H1 (cell line): ENCODE measurements around the gene RABGGTA. TPM values are rescaled to one million over a fixed set of nuclear protein-coding genes. Genes with fewer than 3 reads are reported as not detected.

Experiments used
- CTCF ChIA-PET: fragments of 300-600 bp; sonication (Branson Sonifier 250); formaldehyde crosslinking; loops from one replicate; lab custom pipeline; 2021; ENCODE audit not compliant: partially characterized antibody; lab: Charles Lee
- POLR2A ChIA-PET: fragments of 300-600 bp; sonication (Branson Sonifier 250); formaldehyde crosslinking; loops from one replicate; lab custom pipeline; 2021; ENCODE audit warnings: inconsistent platforms; ENCODE audit not compliant: partially characterized antibody; lab: Charles Lee
- DNase-seq, 2 experiments: peaks; one replicate each; pipeline versions ENCODE4 v3.0.0 to v3.0.0-alpha.2; 2010 to 2022; ENCODE audit warnings: low spot score in 2 of 2, low read depth in 1 of 2, mixed read lengths in 1 of 2
- FAIRE-seq: peaks from 2 replicates; lab custom pipeline; 2011; peaks lifted over from hg19 to GRCh38; lab: Jason Lieb, UNC
- H2AFZ ChIP-seq: 2 replicates; pipeline ENCODE4 v1.8.1; 2012; ENCODE audit warnings: low read length, inconsistent platforms
- H2AK5ac ChIP-seq: 2 replicates; pipeline ENCODE4 v1.6.1; 2013; ENCODE audit warnings: low read depth, low read length
- H2BK120ac ChIP-seq: replicated peaks from 2 replicates; pipeline ENCODE3; 2013; ENCODE audit warnings: low read depth, low read length, inconsistent platforms
- H2BK12ac ChIP-seq: 2 replicates; pipeline ENCODE4 v1.6.1; 2013; ENCODE audit warnings: low read depth, low read length
- H2BK15ac ChIP-seq: 2 replicates; pipeline ENCODE4 v1.6.1; 2013; ENCODE audit warnings: low read length
- H2BK20ac ChIP-seq: 2 replicates; pipeline ENCODE4 v1.6.1; 2013; ENCODE audit warnings: low read length
- H2BK5ac ChIP-seq: 2 replicates; pipeline ENCODE4 v1.6.1; 2013; ENCODE audit warnings: low read depth, low read length
- H3K14ac ChIP-seq: 2 replicates; pipeline ENCODE4 v1.6.1; 2013; ENCODE audit warnings: inconsistent platforms; ENCODE audit not compliant: insufficient read length
- H3K18ac ChIP-seq: 2 replicates; pipeline ENCODE4 v1.6.1; 2013; ENCODE audit warnings: low read length; ENCODE audit errors: extremely low read depth
- H3K23ac ChIP-seq: 2 replicates; pipeline ENCODE4 v1.6.1; 2013; ENCODE audit warnings: inconsistent platforms; ENCODE audit not compliant: insufficient read length
- H3K23me2 ChIP-seq: 2 replicates; pipeline ENCODE4 v1.6.1; 2013; ENCODE audit warnings: low read depth, low read length
- H3K27ac ChIP-seq: 2 replicates; pipeline ENCODE4 v1.6.1; 2011; ENCODE audit warnings: low read depth, low read length, inconsistent platforms
- H3K27me3 ChIP-seq, 4 experiments: replicated peaks in 1 of 4; 1 replicate in 1 of 4; 2 replicates in 3 of 4; pipeline versions ENCODE4 v1.6.1 to v1.8.1; 2011 to 2013; ENCODE audit warnings: low read length in 3 of 4, mild to moderate bottlenecking in 3 of 4, inconsistent platforms in 2 of 4, mixed read lengths in 2 of 4, moderate library complexity in 1 of 4; ENCODE audit not compliant: control insufficient read depth in 3 of 4, insufficient read depth in 3 of 4; ENCODE audit errors: extremely low read depth in 1 of 4
- H3K36me3 ChIP-seq, 4 experiments: 2 replicates each; pipeline versions ENCODE4 v1.6.1 to v1.8.1; 2011 to 2013; ENCODE audit warnings: mild to moderate bottlenecking in 4 of 4, low read length in 3 of 4, moderate library complexity in 2 of 4, control low read depth in 1 of 4, inconsistent platforms in 1 of 4; ENCODE audit not compliant: insufficient read depth in 4 of 4, control insufficient read depth in 2 of 4
- H3K4ac ChIP-seq: replicated peaks from 2 replicates; pipeline ENCODE3; 2013; ENCODE audit warnings: low read length, low read depth, mixed read lengths, inconsistent platforms; ENCODE audit not compliant: insufficient read length
- H3K4me1 ChIP-seq, 4 experiments: replicated peaks in 1 of 4; 1 replicate in 1 of 4; 2 replicates in 3 of 4; pipeline versions ENCODE4 v1.6.1 to v1.8.1; 2011 to 2013; ENCODE audit warnings: low read length in 3 of 4, inconsistent platforms in 2 of 4, mixed read lengths in 1 of 4; ENCODE audit not compliant: insufficient read depth in 4 of 4, control insufficient read depth in 3 of 4
- H3K4me2 ChIP-seq, 2 experiments: 2 replicates each; pipeline versions ENCODE4 v1.6.1 to v1.8.1; 2011 to 2013; ENCODE audit warnings: low read depth in 2 of 2, low read length in 2 of 2, control low read depth in 1 of 2, inconsistent platforms in 1 of 2, mild to moderate bottlenecking in 1 of 2; ENCODE audit not compliant: insufficient read depth in 1 of 2
- H3K4me3 ChIP-seq, 4 experiments: fragments of 200-600, 300-600 bp in 1 of 4; sonication (generic), shearing (Covaris generic), sonication (Bioruptor Twin) in 1 of 4; 2 replicates each; pipeline versions ENCODE4 v1.5.1 to v1.8.1; 2011 to 2016; ENCODE audit warnings: low read length in 4 of 4, low read depth in 3 of 4, control low read depth in 2 of 4, inconsistent platforms in 2 of 4, mild to moderate bottlenecking in 2 of 4, mixed read lengths in 1 of 4, moderate library complexity in 1 of 4; ENCODE audit not compliant: insufficient read depth in 2 of 4; ENCODE audit errors: extremely low read depth in 1 of 4
- H3K56ac ChIP-seq: replicated peaks from 2 replicates; pipeline ENCODE3; 2013; ENCODE audit warnings: low read depth, mild to moderate bottlenecking, mixed read lengths, low read length, inconsistent platforms; ENCODE audit not compliant: insufficient read length
- H3K79me1 ChIP-seq: 2 replicates; pipeline ENCODE4 v1.6.1; 2013; ENCODE audit warnings: low read depth, low read length, control low read depth
- H3K79me2 ChIP-seq, 2 experiments: 2 replicates each; pipeline versions ENCODE4 v1.6.1 to v1.8.1; 2012 to 2013; ENCODE audit warnings: low read length in 2 of 2, mild to moderate bottlenecking in 2 of 2, inconsistent platforms in 1 of 2; ENCODE audit not compliant: insufficient read depth in 2 of 2, control insufficient read depth in 1 of 2
- H3K9ac ChIP-seq, 4 experiments: replicated peaks in 1 of 4; 1 replicate in 1 of 4; 2 replicates in 3 of 4; pipeline versions ENCODE4 v1.6.1 to v1.8.1; 2011 to 2013; ENCODE audit warnings: low read depth in 3 of 4, low read length in 3 of 4, control low read depth in 2 of 4, mild to moderate bottlenecking in 2 of 4, moderate library complexity in 2 of 4, inconsistent platforms in 1 of 4; ENCODE audit errors: extremely low read depth in 1 of 4
- H3K9me3 ChIP-seq, 2 experiments: 2 replicates each; pipeline versions ENCODE4 v1.6.1 to v1.8.1; 2012 to 2013; ENCODE audit warnings: mild to moderate bottlenecking in 2 of 2, moderate library complexity in 2 of 2, control low read depth in 1 of 2, inconsistent platforms in 1 of 2, low read depth in 1 of 2, low read length in 1 of 2, mixed read lengths in 1 of 2; ENCODE audit not compliant: insufficient read depth in 2 of 2
- H4K20me1 ChIP-seq, 2 experiments: replicated peaks in 1 of 2; 2 replicates each; pipeline versions ENCODE3 to v1.8.1; 2011 to 2013; ENCODE audit warnings: inconsistent platforms in 2 of 2, low read length in 2 of 2, mild to moderate bottlenecking in 1 of 2; ENCODE audit not compliant: insufficient read depth in 2 of 2, control insufficient read depth in 1 of 2
- H4K5ac ChIP-seq: 2 replicates; pipeline ENCODE4 v1.6.1; 2013; ENCODE audit warnings: low read length, low read depth, mixed read lengths, inconsistent platforms; ENCODE audit not compliant: insufficient read length
- H4K8ac ChIP-seq: 2 replicates; pipeline ENCODE4 v1.8.0; 2013; ENCODE audit warnings: mild to moderate bottlenecking, moderate library complexity, low read length, inconsistent platforms; ENCODE audit not compliant: insufficient read depth; ENCODE audit errors: extremely low read depth
- H4K91ac ChIP-seq: replicated peaks from 2 replicates; pipeline ENCODE3; 2013; ENCODE audit warnings: low read length, mixed read lengths, inconsistent platforms; ENCODE audit not compliant: insufficient read length
- CTBP2 ChIP-seq: IDR thresholded peaks from 2 replicates; pipeline ENCODE4 v1.7.0; 2011; ENCODE audit warnings: borderline replicate concordance, mild to moderate bottlenecking, moderate library complexity, mixed read lengths, low read length; ENCODE audit not compliant: insufficient read depth, insufficient read length
- RAD21 ChIP-seq, 2 experiments: IDR thresholded peaks in 1 of 2; conservative IDR thresholded peaks in 1 of 2; 2 replicates each; pipeline ENCODE4 v1.6.1; 2011; ENCODE audit warnings: low read depth in 2 of 2, low read length in 2 of 2, improper control_type of control experiment in 1 of 2, inconsistent platforms in 1 of 2, mild to moderate bottlenecking in 1 of 2, moderate library complexity in 1 of 2
- TAF7 ChIP-seq: optimal IDR thresholded peaks from 2 replicates; pipeline ENCODE3; 2011; ENCODE audit warnings: low read depth, mild to moderate bottlenecking, inconsistent platforms, low read length, moderate library complexity, borderline replicate concordance
- ZNF274 ChIP-seq: IDR thresholded peaks from 2 replicates; pipeline ENCODE4 v1.7.0; 2012; ENCODE audit warnings: low read length, borderline replicate concordance; ENCODE audit errors: extremely low read depth
- WGBS, 2 experiments: shearing (Covaris generic) in 1 of 2; methylation state at CpG; one replicate each; pipeline versions ENCODE4 v1.1.6 to v1.1.7; 2013 to 2015; ENCODE audit warnings: low lambda C conversion rate in 2 of 2, mixed read lengths in 2 of 2, inconsistent platforms in 1 of 2, low coverage in 1 of 2, missing lambda C conversion rate in 1 of 2; ENCODE audit not compliant: insufficient replicate concordance in 2 of 2, insufficient coverage in 1 of 2, insufficient read length in 1 of 2; ENCODE audit errors: extremely low coverage in 1 of 2, missing lambda C conversion rate in 1 of 2; 5-methylcytosine and 5-hydroxymethylcytosine counted together
- polyA plus RNA-seq, 7 experiments: library from polyadenylated mRNA; depleted of rRNA in 3 of 7; stranded (reverse) in 5 of 7; unstranded in 2 of 7; fragments of >200 nt in 5 of 7; fragments of 200-250 nt in 2 of 7; gene quantifications; 1 replicate in 5 of 7; 2 replicates in 1 of 7; 4 replicates in 1 of 7; pipeline versions ENCODE4 v1.2.1 to v1.2.3, GENCODE V29; 2011 to 2013; ENCODE audit warnings: missing spikeins in 2 of 7, mixed read lengths in 2 of 7
- total RNA-seq: library from RNA; stranded (reverse); fragmentation: NEBNext Ultra II Directional; extraction: Animal tissue kit (Norgen Biotek cat#: 25700); gene quantifications from 2 replicates; pipeline ENCODE4 v1.2.1, GENCODE V29; 2021
- TF ChIP-seq, protein P1 (sequence below): IDR thresholded peaks from 2 replicates; pipeline ENCODE4 v1.6.1; 2012; ENCODE audit warnings: low read length, inconsistent platforms

RABGGTA gene
- total and polyA plus RNA-seq, 2 of the 8 experiments (the other 6 are each of a cell fraction or from before 2014, with no cell fraction given): 16.0 to 49.8 TPM

DNA sequence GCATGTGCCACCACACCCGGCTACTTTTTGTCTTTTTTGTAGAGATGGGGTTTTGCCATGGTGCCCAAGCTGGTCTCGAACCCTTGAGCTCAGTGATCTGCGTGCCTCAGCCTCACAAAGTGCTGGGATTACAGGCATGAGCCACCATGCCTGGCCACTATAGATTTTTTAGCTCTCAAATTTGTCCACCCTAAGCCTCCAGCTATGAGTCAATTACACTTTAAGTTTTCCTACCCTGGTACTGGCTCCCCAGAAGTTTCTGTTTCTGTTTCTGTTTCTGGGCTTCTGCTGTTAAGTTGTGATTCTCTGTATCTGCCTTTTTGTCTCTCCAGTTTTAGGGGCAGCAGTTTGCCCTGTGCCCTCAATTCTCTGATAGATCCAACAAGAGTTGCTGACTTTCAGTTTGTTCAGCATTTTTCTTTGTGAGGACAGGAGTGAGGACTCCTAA is 24.6 kb downstream of the RABGGTA start:
- Histone ChIP-seq H3K14ac (no peak overlapping the region), H3K79me1 (no peaks in the 10 kb centered on the region), H3K4me3 (no peak overlapping the region), H3K4me1 (peaks cover 0 to 4% (median 0%) of the 10 kb centered on the region in 4 experiments; a peak in 3 of 7 replicates), H4K20me1 (peaks cover 0 to under 1% of the 10 kb centered on the region in 2 experiments), H2BK12ac (no peak overlapping the region), H3K27me3 (no peaks in the 10 kb centered on the region), H3K23me2 (peaks cover 5% of the 10 kb centered on the region; the same call in 1 of the 2 replicates), H4K5ac (no peak overlapping the region), H3K79me2 (no peaks in the 10 kb centered on the region), H2BK5ac (no peak overlapping the region), H3K27ac (no peak overlapping the region), H2AFZ (no peak overlapping the region), H2BK20ac (no peak overlapping the region), H4K91ac (no peak overlapping the region), H2AK5ac (no peak overlapping the region), H3K4me2 (no peak overlapping the region), H4K8ac (no peak overlapping the region), H3K18ac (no peak overlapping the region), H3K4ac (no peak overlapping the region), H3K9me3 (no peaks in the 10 kb centered on the region), H3K23ac (no peak overlapping the region), H2BK15ac (no peak overlapping the region), H3K36me3 (no peaks in the 10 kb centered on the region), H3K9ac (no peak overlapping the region), H3K56ac (no peak overlapping the region), H2BK120ac (no peak overlapping the region)
- TF ChIP-seq CTBP2 (no peak), RAD21 (IDR thresholded peaks at IDR 0.05 in 1 of 2, conservative IDR thresholded peaks at IDR 0.05 in 1 of 2; ENCODE audit: low read depth in 2 of 2, low read length in 2 of 2) (no peak), TAF7 (no peak), ZNF274 (no peak)
- TF ChIP-seq, protein P1, sequence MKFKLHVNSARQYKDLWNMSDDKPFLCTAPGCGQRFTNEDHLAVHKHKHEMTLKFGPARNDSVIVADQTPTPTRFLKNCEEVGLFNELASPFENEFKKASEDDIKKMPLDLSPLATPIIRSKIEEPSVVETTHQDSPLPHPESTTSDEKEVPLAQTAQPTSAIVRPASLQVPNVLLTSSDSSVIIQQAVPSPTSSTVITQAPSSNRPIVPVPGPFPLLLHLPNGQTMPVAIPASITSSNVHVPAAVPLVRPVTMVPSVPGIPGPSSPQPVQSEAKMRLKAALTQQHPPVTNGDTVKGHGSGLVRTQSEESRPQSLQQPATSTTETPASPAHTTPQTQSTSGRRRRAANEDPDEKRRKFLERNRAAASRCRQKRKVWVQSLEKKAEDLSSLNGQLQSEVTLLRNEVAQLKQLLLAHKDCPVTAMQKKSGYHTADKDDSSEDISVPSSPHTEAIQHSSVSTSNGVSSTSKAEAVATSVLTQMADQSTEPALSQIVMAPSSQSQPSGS: no peak
- FAIRE-seq (no peak), DNase-seq (no peak)
- ChIA-PET POLR2A (interaction anchor here (0.9 to 4.2 kb wide), 12 partner anchors 10 to 59 kb away, joined by 3 to 20 read pairs (median 4); partner anchors contain the start of genes CHMP4A, DHRS1, NOP9 and RABGGTA), CTCF (interaction anchor here (0.7 to 9.4 kb wide), 11 partner anchors 18 to 185 kb away, joined by 3 to 163 read pairs (median 4); partner anchors contain the start of genes CIDEB, DHRS1, LTB4R and NOP9)
- WGBS, 2 experiments: 88% methylated on average over 3 of the region's 3 CpGs; no CpG with 5 or more reads in 1 of the 2 experiments
